T47D (cell line): ENCODE measurements around the gene RPS6KC1.

Experiments used
- DNase-seq, 2 experiments: peaks; one replicate each; pipeline versions ENCODE4 v3.0.0 to v3.0.0-alpha.2; 2011 to 2012; ENCODE audit warnings: low read depth in 1 of 2, low spot score in 1 of 2
- JUND ChIP-seq: IDR thresholded peaks from 2 replicates; pipeline ENCODE4 v1.6.1; 2012; ENCODE audit warnings: low read depth
- in situ Hi-C: cut with HindIII; loops from 2 replicates; pipeline ENCODE4 v1.10.0; 2016; ENCODE audit warnings: low sequenced_read_pairs, low pct_unique_long_range_greater_than_20kb

RPS6KC1 gene

DNA sequence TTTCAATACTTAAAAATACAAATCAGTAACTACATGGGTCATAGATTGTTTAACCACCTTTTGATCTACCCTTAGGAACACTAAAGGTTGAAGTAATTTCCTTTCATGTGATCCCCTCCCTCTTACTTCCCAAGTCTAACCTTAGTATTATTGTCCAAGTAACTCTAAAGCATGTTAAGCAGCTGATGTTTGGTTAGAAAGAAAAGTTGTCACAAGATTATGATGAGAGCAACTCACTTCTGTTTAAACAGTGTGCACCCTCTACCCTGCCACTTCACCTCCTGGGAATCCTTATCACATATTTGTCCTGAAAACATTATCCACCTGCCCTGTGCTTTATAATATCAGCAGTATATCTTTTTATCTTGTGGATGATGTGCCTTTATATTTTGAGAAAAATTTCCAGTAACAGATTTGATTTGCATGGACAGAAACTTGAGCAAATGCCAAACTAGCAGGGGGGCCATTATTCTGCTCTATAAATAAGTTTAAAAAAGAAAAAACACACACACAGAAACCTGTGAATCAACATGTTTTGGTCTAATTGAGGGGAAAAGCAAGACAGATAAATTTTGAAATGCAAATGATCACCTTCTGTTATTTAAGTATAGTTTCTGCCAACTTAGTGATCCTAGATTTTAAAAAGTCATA is 194.3 kb downstream of the RPS6KC1 start:
- TF ChIP-seq JUND, result no peak
- in situ Hi-C loops, result no loop called here
- no peak for DNase-seq

DNA sequence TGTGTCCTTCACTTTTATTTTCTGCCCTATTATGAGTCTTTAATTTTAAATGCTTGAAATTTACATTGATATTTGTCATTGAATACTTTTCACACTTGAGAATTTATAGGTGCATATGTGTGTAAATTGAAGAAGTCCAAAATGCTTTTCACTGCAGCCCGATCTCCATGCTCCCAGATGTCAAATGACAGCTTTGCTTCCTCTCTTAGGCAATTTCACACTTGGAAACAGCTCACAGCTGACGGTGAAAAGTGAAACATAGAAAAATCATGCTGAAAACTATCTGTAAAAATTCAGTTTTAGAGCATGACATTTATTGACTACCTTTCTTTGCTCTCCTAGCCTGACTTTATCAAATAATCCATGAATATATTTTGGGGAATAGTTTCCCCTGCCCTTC is 196.0 kb downstream of the RPS6KC1 start:
- TF ChIP-seq JUND, result no peak
- DNase-seq, result no peak
- in situ Hi-C loops, result no loop called here

DNA sequence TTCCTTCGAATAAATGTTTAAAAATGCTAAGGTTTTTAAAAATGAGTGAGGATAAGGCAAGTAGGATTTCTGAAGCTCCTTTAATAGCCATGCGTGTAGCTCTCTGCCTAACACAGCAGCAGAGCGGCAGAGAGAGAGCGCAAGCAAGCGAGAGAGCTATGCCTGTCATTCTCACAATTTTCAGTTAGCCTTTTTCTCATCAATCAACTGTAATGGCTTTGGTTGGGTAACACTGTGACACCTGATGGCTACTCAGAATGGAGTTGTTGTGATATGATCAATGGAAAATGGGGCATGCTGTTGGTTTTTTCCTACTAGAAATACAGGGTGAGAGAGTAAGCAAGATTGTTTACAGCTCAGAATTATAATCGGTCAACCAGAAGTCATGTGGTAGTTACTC is 198.4 kb downstream of the RPS6KC1 start:
- DNase-seq, result no peak
- no peak for TF ChIP-seq JUND
- in situ Hi-C loops, result no loop called here

DNA sequence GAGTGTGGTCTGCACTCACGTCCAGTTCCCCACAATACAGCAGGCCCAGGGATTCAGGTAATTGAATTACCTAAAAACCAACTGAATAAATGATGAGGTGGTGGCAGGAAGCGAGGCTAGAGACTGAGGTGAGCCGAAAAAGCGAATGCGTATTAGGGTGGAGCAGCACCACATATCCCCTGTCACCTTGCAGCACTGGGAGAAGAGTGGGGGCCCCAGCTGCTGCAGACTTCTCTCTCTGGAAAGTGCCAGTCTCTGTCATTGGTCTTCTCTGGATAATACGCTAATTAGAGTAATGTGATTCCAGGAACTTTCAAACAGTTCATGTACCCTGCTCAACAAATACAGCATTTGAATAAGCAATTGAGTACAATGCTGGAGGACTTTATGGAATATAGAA is 199.0 kb downstream of the RPS6KC1 start:
- no peak for TF ChIP-seq JUND
- no peak for DNase-seq

DNA sequence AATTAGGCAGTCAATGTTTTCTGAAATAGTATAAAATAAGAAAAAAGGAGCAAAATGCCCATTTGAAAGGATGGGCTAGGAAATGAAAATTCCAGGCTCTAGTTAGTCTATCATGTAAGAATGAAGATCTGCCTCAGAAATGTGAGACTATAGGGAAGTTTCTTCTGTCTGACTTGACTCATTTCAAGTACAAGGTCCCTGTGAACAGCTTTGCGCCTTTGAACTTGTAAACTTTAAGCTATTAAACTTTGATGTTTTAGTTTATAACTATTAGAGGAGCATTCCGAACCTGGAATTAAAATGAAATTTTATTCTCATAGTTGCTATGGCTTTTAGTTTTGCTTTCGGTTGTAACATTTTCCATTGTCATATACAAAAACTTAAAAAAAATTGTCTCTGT is 199.4 kb downstream of the RPS6KC1 start:
- no peak for TF ChIP-seq JUND
- in situ Hi-C loops, result no loop called here
- no peak for DNase-seq

More for the DNA sequence above, 199.0 kb downstream of the RPS6KC1 start:
- in situ Hi-C loops, result no loop called here

DNA sequence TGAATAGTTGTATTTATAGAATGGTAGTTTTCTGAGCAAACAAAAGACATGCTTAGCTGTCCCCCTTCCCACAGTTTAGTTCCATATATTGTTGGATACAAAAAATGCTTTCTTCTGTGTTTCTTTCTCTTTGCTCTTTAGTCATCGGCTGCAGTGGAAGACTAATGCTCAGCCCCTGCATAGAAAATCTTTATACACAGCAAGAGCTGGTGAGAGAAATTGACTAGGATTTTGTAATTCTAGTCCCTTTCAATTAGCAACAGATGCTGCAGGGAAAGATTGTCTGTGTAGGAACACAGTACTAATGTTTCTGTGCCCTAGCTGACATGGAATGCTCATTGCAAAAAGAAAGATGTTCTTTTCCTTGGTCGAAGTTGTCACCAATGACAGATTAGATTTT is 200.9 kb downstream of the RPS6KC1 start:
- TF ChIP-seq JUND, result no peak
- in situ Hi-C loops, result no loop called here
- DNase-seq, result no peak

DNA sequence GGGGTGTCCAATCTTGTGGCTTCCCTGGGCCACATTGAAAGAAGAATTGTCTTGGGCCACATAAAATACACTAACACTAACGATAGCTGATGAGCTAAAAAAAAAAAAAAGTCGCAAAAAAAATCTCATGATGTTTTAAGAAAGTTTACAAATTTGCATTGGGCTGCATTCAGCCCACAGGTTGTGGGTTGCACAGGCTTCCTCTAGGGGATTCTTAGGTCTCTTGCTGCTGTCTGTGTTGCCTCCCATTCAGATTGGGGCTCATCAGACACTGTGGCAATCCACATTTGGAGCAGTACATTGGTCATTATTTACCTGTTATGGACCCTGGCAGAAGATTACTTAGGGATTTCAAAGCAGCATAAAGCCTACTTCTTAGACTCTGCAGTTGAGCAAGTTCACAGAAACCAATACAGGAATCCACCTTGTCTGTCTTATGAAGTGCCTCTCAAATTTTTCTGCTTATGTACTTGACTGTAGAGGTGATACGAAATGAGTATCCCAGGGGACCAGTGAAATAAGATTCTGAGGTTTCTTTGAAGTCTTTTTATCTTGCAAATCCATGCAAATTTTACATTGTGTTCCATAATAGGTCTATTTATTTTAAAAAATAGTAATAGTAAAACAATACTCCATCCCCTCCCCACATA is 205.5 kb downstream of the RPS6KC1 start:
- TF ChIP-seq JUND, result no peak
- in situ Hi-C loops, result no loop called here
- no peak for DNase-seq

DNA sequence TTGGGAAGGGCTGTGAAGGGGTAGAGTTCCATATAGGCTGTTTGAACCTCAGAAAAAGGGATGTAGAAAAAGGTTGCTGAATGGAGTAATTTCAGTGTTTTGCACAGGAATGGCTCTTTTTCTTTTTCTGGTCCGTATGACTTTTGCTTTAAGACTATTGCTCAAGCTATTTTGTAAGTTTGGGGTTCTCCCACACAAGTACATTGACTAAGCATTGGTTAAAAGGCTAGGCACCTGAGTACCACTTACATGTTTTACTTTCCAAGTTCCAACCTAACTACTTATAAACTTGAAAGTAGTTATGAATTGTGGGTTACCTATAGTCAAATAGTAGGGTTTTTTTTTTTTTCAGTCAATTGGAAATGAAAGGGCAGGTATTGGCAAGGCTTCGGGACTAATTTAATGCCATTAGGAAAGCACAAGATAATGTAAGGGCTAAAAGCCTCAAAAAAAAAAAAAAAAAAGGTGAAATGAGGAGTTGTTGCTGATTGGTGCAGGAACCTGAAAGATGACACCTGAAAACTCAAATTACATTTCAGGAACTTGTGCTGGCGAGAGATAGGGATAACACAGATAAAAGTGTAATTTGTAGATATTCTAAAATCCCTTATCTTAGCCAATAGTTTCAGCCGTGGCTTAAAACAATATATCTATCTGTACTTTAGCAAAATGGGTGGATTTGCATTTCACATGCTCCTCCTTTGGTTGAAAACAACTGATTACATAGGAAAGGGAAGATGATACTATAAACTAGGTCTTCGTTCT is 209.5 kb downstream of the RPS6KC1 start:
- no peak for TF ChIP-seq JUND
- in situ Hi-C loops, result no loop called here
- no peak for DNase-seq

DNA sequence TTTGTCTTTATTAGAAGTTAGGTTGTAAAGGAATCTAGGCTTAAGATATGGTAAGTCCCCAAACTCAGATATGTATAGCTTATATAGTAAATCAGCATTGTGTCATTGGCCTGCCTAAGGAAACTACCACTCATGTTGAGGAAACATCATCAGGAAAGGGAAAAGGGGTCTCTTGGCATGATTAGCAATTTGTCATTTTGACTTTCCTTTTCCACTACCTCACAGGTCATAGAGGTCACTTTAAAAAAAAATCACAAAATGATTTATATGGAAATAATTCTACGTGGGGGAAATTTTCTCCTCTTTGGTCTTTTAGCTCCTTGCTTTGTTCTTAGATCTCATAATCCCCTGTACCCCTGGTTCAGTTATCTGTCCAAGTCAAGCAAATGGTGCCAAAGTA is 213.5 kb downstream of the RPS6KC1 start:
- TF ChIP-seq JUND, result no peak
- no peak for DNase-seq
- in situ Hi-C loops, result no loop called here

DNA sequence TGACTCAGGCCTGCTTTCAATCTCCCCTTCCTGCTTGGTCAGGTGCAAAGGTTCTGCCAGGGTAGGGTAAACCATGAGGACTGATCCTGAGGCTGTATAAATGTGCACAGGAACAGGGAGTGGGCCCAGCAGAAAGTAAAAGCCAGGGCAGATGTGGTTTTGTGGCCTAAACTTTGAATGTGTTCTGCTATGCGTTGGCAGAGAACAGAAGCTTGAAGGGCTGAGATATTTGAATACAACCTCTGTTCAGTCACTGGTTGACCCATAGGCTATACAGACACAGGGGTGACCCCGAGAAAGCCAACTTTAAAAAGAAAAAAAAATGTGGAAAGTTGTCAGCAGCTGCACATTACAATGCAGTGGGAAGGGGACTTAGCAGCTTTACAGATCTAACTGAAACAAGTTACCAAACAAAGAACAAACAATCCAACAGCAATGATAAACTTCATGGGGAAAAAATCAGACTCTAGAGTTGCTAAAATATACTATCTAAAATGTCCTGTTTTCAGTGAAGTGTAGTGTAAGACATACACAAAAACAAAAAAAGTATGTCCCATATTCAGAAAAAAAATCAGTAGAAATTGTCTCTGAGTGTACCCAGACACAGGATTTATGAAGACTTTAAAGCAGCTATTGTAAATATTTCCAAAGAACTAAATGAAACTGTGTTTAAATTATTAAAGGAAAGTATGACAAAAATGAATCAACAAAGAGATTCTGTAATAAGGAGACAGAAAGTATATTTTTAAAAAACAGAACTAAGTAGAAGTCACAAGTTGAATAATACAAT is 216.1 kb downstream of the RPS6KC1 start:
- in situ Hi-C loops, result no loop called here
- DNase-seq, result no peak
- TF ChIP-seq JUND, result no peak

DNA sequence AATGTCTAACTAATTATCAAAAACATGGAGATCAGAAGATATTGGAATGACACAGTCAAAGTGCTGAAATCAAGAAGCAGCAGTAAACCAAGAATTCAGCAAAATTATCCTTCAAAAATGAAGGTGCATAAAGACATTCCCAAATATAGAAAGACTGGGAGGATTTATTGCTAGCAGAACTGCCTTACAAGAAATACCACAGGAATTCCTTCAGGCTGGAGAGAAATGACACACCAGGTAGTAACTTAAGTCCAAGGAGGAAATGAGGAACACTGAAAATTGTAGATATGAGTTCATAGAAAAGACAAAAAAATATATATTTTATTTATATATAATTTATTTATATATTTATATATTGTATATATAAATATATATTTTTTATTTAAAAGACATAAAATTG is 217.2 kb downstream of the RPS6KC1 start:
- in situ Hi-C loops, result no loop called here
- TF ChIP-seq JUND, result no peak
- no peak for DNase-seq

DNA sequence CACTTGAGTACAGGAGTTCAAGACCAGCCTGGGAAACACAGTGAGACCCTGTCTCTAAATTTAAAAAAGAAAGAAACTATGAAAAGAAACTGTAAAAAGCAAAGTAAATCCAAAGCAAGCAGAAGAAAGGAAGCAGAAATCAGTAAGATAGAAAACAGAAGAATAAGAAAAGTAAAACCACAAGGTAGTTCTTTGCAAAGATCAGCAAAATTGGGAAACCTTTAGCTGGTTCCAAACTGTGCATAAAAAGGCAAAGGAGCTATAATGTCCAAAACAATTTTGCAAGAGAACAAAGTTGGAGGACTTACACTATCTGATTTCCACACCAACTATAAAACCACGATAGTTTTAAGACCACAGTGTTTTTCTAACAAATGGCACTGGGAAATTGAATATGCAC is 218.8 kb downstream of the RPS6KC1 start:
- in situ Hi-C loops, result no loop called here
- DNase-seq, result no peak
- TF ChIP-seq JUND, result no peak
